Mammary epithelial cell (primary cell): Measurements from ENCODE around the gene TRIO.

Experiments
- EZH2 ChIP-seq: IDR thresholded peaks from 2 replicates; pipeline ENCODE4 v1.6.1; 2012; ENCODE audit warnings: low read length, inconsistent platforms, borderline replicate concordance
- TF ChIP-seq, protein P1 (sequence below), 2 donors: IDR thresholded peaks in 1 of 2; conservative IDR thresholded peaks in 1 of 2; 2 replicates each; pipeline ENCODE4 v1.5.1; 2011 to 2012; ENCODE audit warnings: inconsistent platforms in 2 of 2, low read length in 2 of 2, mild to moderate bottlenecking in 2 of 2, control low read depth in 1 of 2, low read depth in 1 of 2; ENCODE audit not compliant: insufficient read depth in 1 of 2; ENCODE audit errors: extremely low read depth in 1 of 2

DNA sequence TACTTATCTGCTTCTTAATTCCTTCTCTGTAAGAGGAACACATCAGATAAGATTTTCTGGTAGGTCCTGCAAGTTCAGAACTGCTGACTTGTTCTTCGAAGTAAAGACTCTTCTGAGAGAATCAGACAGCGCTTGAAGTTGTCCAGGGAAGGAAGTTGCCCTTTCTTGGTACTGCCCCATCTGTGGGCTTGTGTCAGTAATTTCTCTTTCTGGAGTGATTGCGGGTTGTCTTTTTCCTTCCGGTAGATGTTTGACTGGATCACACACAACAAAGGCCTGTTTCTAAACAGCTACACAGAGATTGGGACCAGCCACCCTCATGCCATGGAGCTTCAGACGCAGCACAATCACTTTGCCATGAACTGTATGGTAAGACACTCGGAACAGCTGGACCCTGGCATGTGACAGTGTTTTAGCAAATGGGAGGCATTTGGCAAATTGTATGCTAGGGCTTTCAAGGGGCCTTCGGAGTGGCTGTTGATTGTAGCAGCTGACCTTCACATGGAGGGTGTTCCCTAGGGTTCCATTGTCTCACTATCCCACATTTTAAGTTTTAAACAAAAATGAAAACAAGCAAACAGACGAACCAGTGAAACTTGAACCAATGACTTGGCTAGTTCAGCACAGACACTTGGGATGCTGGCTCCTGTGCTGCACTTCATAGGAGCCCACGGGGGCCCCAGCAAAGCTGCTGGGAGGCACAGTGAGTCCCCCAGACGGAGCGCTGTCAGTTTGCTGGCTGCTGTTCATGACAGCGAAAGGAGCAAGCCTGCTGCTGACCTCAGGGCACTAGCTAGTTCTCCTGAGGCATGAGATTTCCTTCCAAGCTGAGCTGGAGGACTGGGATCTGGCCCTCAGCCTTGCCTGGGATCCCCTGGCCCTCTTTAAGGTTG lies 149.9 kb downstream of the TRIO start:
- TF ChIP-seq EZH2 = no peak
- TF ChIP-seq, protein P1, sequence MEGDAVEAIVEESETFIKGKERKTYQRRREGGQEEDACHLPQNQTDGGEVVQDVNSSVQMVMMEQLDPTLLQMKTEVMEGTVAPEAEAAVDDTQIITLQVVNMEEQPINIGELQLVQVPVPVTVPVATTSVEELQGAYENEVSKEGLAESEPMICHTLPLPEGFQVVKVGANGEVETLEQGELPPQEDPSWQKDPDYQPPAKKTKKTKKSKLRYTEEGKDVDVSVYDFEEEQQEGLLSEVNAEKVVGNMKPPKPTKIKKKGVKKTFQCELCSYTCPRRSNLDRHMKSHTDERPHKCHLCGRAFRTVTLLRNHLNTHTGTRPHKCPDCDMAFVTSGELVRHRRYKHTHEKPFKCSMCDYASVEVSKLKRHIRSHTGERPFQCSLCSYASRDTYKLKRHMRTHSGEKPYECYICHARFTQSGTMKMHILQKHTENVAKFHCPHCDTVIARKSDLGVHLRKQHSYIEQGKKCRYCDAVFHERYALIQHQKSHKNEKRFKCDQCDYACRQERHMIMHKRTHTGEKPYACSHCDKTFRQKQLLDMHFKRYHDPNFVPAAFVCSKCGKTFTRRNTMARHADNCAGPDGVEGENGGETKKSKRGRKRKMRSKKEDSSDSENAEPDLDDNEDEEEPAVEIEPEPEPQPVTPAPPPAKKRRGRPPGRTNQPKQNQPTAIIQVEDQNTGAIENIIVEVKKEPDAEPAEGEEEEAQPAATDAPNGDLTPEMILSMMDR (conservative IDR thresholded peaks at IDR 0.05 in 1 of 2, IDR thresholded peaks at IDR 0.05 in 1 of 2; ENCODE audit: extremely low read depth in 1 of 2, insufficient read depth in 1 of 2, low read depth in 1 of 2, low read length in 2 of 2) = no peak
